Kidney epithelial cell (primary cell): ENCODE results near the gene TMEM255B. TPM values are rescaled to one million over a fixed set of nuclear protein-coding genes. Genes with fewer than 3 reads are reported as not detected.

ENCODE experiments used
- DNase-seq: peaks from one replicate; pipeline ENCODE4 v3.0.0-alpha.2; 2010; ENCODE audit warnings: low read depth
- H3K27me3 ChIP-seq: 2 replicates; pipeline ENCODE4 v1.6.0; 2011; ENCODE audit warnings: low read length; ENCODE audit not compliant: control insufficient read depth, insufficient read depth
- H3K36me3 ChIP-seq: 2 replicates; pipeline ENCODE4 v1.5.1; 2011; ENCODE audit warnings: low read length; ENCODE audit not compliant: control insufficient read depth, insufficient read depth
- H3K4me3 ChIP-seq: 2 replicates; pipeline ENCODE4 v1.5.1; 2011; ENCODE audit warnings: low read depth, mild to moderate bottlenecking, control low read depth, low read length
- total RNA-seq: library from RNA; depleted of rRNA; stranded (reverse); fragments of >200 nt; gene quantifications from 2 replicates; pipeline ENCODE4 v1.2.3, GENCODE V29; 2015
- TF ChIP-seq, protein P1 (sequence below): IDR thresholded peaks from 2 replicates; pipeline ENCODE4 v1.5.1; 2011; ENCODE audit warnings: mild to moderate bottlenecking, moderate library complexity, low read length, control low read depth, inconsistent platforms; ENCODE audit not compliant: insufficient read depth, poor library complexity, severe bottlenecking

TMEM255B gene
- total RNA-seq, 1 donor from 2014 or later: 11.4 TPM

GRCh38 chr13:113759525-113760137 lies 605 bp downstream of the TMEM255B start:
- H3K36me3 ChIP-seq: no peaks in the 10 kb centered on the region
- TF ChIP-seq, protein P1, sequence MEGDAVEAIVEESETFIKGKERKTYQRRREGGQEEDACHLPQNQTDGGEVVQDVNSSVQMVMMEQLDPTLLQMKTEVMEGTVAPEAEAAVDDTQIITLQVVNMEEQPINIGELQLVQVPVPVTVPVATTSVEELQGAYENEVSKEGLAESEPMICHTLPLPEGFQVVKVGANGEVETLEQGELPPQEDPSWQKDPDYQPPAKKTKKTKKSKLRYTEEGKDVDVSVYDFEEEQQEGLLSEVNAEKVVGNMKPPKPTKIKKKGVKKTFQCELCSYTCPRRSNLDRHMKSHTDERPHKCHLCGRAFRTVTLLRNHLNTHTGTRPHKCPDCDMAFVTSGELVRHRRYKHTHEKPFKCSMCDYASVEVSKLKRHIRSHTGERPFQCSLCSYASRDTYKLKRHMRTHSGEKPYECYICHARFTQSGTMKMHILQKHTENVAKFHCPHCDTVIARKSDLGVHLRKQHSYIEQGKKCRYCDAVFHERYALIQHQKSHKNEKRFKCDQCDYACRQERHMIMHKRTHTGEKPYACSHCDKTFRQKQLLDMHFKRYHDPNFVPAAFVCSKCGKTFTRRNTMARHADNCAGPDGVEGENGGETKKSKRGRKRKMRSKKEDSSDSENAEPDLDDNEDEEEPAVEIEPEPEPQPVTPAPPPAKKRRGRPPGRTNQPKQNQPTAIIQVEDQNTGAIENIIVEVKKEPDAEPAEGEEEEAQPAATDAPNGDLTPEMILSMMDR: no peak
- no peak for DNase-seq
- peaks cover 6% of the 10 kb centered on the region for H3K27me3 ChIP-seq
- H3K4me3 ChIP-seq: peak overlapping the region; percentile 52

GRCh38 chr13:113761136-113761535 lies 2.1 kb downstream of the TMEM255B start:
- no peaks in the 10 kb centered on the region for H3K36me3 ChIP-seq
- no peak for DNase-seq
- no peak overlapping the region for H3K4me3 ChIP-seq
- TF ChIP-seq, protein P1: no peak
- no peaks in the 10 kb centered on the region for H3K27me3 ChIP-seq

DNA sequence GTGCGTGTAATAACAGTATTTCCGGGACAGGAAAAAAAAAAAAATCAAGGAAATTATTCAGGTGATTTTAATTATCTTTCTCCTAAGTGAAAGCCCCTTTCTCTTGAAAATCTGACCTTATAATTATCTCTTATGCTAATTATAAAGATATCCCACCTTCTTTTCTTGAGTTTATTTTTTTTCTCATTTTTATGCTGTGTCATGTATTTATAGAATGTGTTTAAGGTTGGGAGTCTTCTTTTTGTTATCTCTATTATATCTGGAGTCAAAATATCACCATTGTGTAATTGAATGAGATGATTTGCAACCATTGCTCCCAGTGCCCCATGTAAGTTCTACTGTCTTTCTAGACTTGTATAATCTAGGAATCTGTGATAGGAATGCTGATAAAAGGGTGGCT lies 3.0 kb downstream of the TMEM255B start:
- no peak for DNase-seq
- TF ChIP-seq, protein P1: no peak
- Histone ChIP-seq H3K36me3 (no peaks in the 10 kb centered on the region), H3K27me3 (no peaks in the 10 kb centered on the region), H3K4me3 (no peak overlapping the region)

- no peak for DNase-seq
- Histone ChIP-seq H3K36me3 (no peaks in the 10 kb centered on the region), H3K27me3 (no peaks in the 10 kb centered on the region), H3K4me3 (no peak overlapping the region)
- TF ChIP-seq, protein P1: no peak
Observed at GRCh38 chr13:113762538-113762937, 3.5 kb downstream of the TMEM255B start.

- no peak for DNase-seq
- H3K4me3 ChIP-seq: no peak overlapping the region
- no peaks in the 10 kb centered on the region for H3K27me3 ChIP-seq
- TF ChIP-seq, protein P1: no peak
- H3K36me3 ChIP-seq: no peaks in the 10 kb centered on the region
Observed at GRCh38 chr13:113763254-113763653, 4.2 kb downstream of the TMEM255B start.
